NOMO-1 treated with dmso at 0.1 percent for 144 hours (cell line): ENCODE data around the gene FAXC.
"Not testable (repeated sequence)": the region's sequence is repeated elsewhere in the genome, so short reads cannot be mapped to it uniquely, and the experiment has no call there.

Source experiments
- DNase-seq: peaks from one replicate; lab custom pipeline; 2025; ENCODE audit not compliant: unreplicated experiment; lab: John Stamatoyannopoulos, UW

Gene FAXC

GRCh38 chr6:99341862-99342455 is 7.5 kb downstream of the FAXC start:
- no peak for DNase-seq

- no peak for DNase-seq
Observed at GRCh38 chr6:99338188-99338587, 11.3 kb downstream of the FAXC start.

GRCh38 chr6:99335298-99335697 is 14.2 kb downstream of the FAXC start:
- DNase-seq = not testable (repeated sequence)

- DNase-seq = no peak
Observed at GRCh38 chr6:99334526-99335127, 14.8 kb downstream of the FAXC start.

GRCh38 chr6:99333068-99333467 is 16.4 kb downstream of the FAXC start:
- no peak for DNase-seq

- DNase-seq = no peak
Observed at GRCh38 chr6:99331531-99331930, 17.9 kb downstream of the FAXC start.

- peak; percentile 45 for DNase-seq
Observed at GRCh38 chr6:99330159-99330558, 19.3 kb downstream of the FAXC start.

GRCh38 chr6:99324996-99325395 is 24.5 kb downstream of the FAXC start:
- no peak for DNase-seq

GRCh38 chr6:99318566-99318965 is 30.9 kb downstream of the FAXC start:
- no peak for DNase-seq

GRCh38 chr6:99312354-99312753 is 37.1 kb downstream of the FAXC start:
- no peak for DNase-seq

- no peak for DNase-seq
Observed at GRCh38 chr6:99310553-99310952, 38.9 kb downstream of the FAXC start.

GRCh38 chr6:99309557-99309956 is 39.9 kb downstream of the FAXC start:
- DNase-seq = no peak

GRCh38 chr6:99308788-99309187 is 40.7 kb downstream of the FAXC start:
- no peak for DNase-seq

- no peak for DNase-seq
Observed at GRCh38 chr6:99307295-99307907, 42.1 kb downstream of the FAXC start.

- no peak for DNase-seq
Observed at GRCh38 chr6:99306341-99306740, 43.1 kb downstream of the FAXC start.

GRCh38 chr6:99305021-99305554 is 44.4 kb downstream of the FAXC start:
- no peak for DNase-seq

- DNase-seq = no peak
Observed at GRCh38 chr6:99297415-99297814, 52.1 kb downstream of the FAXC start.

- DNase-seq = no peak
Observed at GRCh38 chr6:99297006-99297405, 52.5 kb downstream of the FAXC start.

- DNase-seq = no peak
Observed at GRCh38 chr6:99296261-99296660, 53.2 kb downstream of the FAXC start.

- no peak for DNase-seq
Observed at GRCh38 chr6:99295276-99295675, 54.2 kb downstream of the FAXC start.

- no peak for DNase-seq
Observed at GRCh38 chr6:99294786-99295185, 54.7 kb downstream of the FAXC start.

GRCh38 chr6:99289701-99290100 is 59.8 kb downstream of the FAXC start:
- DNase-seq = no peak
